GM23338 (cell line): ENCODE data around the gene CD300C. TPM values are rescaled to one million over a fixed set of nuclear protein-coding genes. Genes with fewer than 3 reads are reported as not detected.

Source experiments
- ATAC-seq: fragments of 200-7000 bp; cut with Tn5 transposase; 3 replicates; pipeline ENCODE4 v1.9.1; 2020
- DNase-seq: peaks from one replicate; pipeline ENCODE4 v3.0.0-alpha.2; 2015; ENCODE audit warnings: low spot score
- H2AFZ ChIP-seq: fragments of 200-600 bp; sonication (generic); 2 replicates; pipeline ENCODE4 v1.8.0; 2016; ENCODE audit warnings: antibody characterized with exemption, mild to moderate bottlenecking, moderate library complexity
- H3F3A ChIP-seq: fragments of 200-600 bp; sonication (generic); replicated peaks from 2 replicates; pipeline ENCODE4 v1.8.0; 2017; ENCODE audit warnings: antibody characterized with exemption, mixed run types, low read depth
- H3K27ac ChIP-seq: fragments of 200-600 bp; sonication (generic); 2 replicates; pipeline ENCODE4 v1.6.1; 2016; ENCODE audit warnings: low read depth
- H3K27me3 ChIP-seq: fragments of 200-600 bp; sonication (generic); 2 replicates; pipeline ENCODE4 v1.8.0; 2016; ENCODE audit warnings: mild to moderate bottlenecking, mixed run types, moderate library complexity; ENCODE audit not compliant: insufficient read depth
- H3K36me3 ChIP-seq: fragments of 200-600 bp; sonication (generic); 2 replicates; pipeline ENCODE4 v1.8.0; 2016; ENCODE audit warnings: mild to moderate bottlenecking; ENCODE audit not compliant: insufficient read depth
- H3K4me1 ChIP-seq: fragments of 200-600 bp; sonication (generic); 2 replicates; pipeline ENCODE4 v1.8.0; 2016; ENCODE audit warnings: mild to moderate bottlenecking, moderate library complexity; ENCODE audit not compliant: insufficient read depth
- H3K4me2 ChIP-seq: fragments of 200-600 bp; sonication (generic); 2 replicates; pipeline ENCODE4 v1.7.1; 2017; ENCODE audit warnings: mixed run types
- H3K4me3 ChIP-seq: fragments of 200-600 bp; sonication (generic); 2 replicates; pipeline ENCODE4 v1.6.1; 2016; ENCODE audit warnings: mixed run types
- H3K79me2 ChIP-seq: fragments of 200-600 bp; sonication (generic); replicated peaks from 2 replicates; pipeline ENCODE4 v1.8.0; 2017; ENCODE audit warnings: mild to moderate bottlenecking; ENCODE audit not compliant: insufficient read depth
- H3K9me2 ChIP-seq: fragments of 200-600 bp; sonication (generic); 2 replicates; pipeline ENCODE4 v1.8.0; 2017; ENCODE audit not compliant: insufficient read depth
- H4K20me1 ChIP-seq: fragments of 200-600 bp; sonication (generic); replicated peaks from 2 replicates; pipeline ENCODE4 v1.8.0; 2017; ENCODE audit warnings: mild to moderate bottlenecking; ENCODE audit not compliant: insufficient read depth
- H3K27ac Mint-ChIP-seq: 2 replicates; pipeline ENCODE4 v1.8.0; 2020; ENCODE audit warnings: inconsistent platforms, mild to moderate bottlenecking, moderate library complexity, mixed read lengths
- H3K27me3 Mint-ChIP-seq: 3 replicates; pipeline ENCODE4 v1.8.0; 2022; ENCODE audit warnings: low read depth, mild to moderate bottlenecking, moderate library complexity, mixed read lengths, inconsistent platforms; ENCODE audit not compliant: insufficient read depth, poor library complexity
- H3K36me3 Mint-ChIP-seq: 3 replicates; pipeline ENCODE4 v1.8.0; 2021; ENCODE audit warnings: low read depth, mild to moderate bottlenecking, inconsistent platforms, moderate library complexity, mixed read lengths
- H3K4me1 Mint-ChIP-seq: 3 replicates; pipeline ENCODE4 v1.8.0; 2020; ENCODE audit warnings: mild to moderate bottlenecking, inconsistent platforms, mixed read lengths
- H3K4me3 Mint-ChIP-seq: 3 replicates; pipeline ENCODE4 v1.8.0; 2021; ENCODE audit warnings: moderate library complexity, mild to moderate bottlenecking, inconsistent platforms, mixed read lengths
- H3K9me3 Mint-ChIP-seq: 3 replicates; pipeline ENCODE4 v1.8.0; 2020; ENCODE audit warnings: moderate library complexity, mild to moderate bottlenecking, inconsistent platforms, mixed read lengths
- EZH2 ChIP-seq: fragments of 200-600 bp; sonication (generic); IDR thresholded peaks from one replicate; pipeline ENCODE4 v1.8.0; 2017; ENCODE audit warnings: antibody characterized with exemption, mild to moderate bottlenecking, low read depth; ENCODE audit not compliant: unreplicated experiment
- EZH2phosphoT487 ChIP-seq: fragments of 200-600 bp; sonication (generic); IDR thresholded peaks from one replicate; pipeline ENCODE4 v1.8.1; 2018; ENCODE audit warnings: antibody characterized with exemption; ENCODE audit not compliant: unreplicated experiment
- JUNB ChIP-seq: IDR thresholded peaks from one replicate; pipeline ENCODE4 v1.6.1; 2016; ENCODE audit warnings: antibody characterized with exemption; ENCODE audit not compliant: unreplicated experiment
- POLR2AphosphoS5 ChIP-seq: IDR thresholded peaks from 2 replicates; pipeline ENCODE4 v1.6.1; 2016; ENCODE audit warnings: antibody characterized with exemption, low read depth
- STAT1 ChIP-seq: IDR thresholded peaks from one replicate; pipeline ENCODE4 v1.6.1; 2016; ENCODE audit warnings: antibody characterized with exemption; ENCODE audit not compliant: unreplicated experiment
- ZNF331 ChIP-seq: fragments of 250-450 bp; sonication (Bioruptor Pico); IDR thresholded peaks from 2 replicates; pipeline ENCODE4 v1.5.0; 2020; ENCODE audit warnings: low read depth, mild to moderate bottlenecking, moderate library complexity
- polyA plus RNA-seq: library from polyadenylated mRNA; unstranded; fragments of >200 nt; fragmentation: Nextera tagmentation; extraction: Ambion mirVana; gene quantifications from 2 replicates; pipeline ENCODE4 v1.2.1, GENCODE V29; 2016
- total RNA-seq: library from RNA; depleted of rRNA; stranded (reverse); fragments of >200 nt; shearing (Covaris generic); gene quantifications from 2 replicates; pipeline ENCODE4 v1.2.3, GENCODE V29; 2014
- TF ChIP-seq, protein P1 (sequence below), 2 experiments: fragments of 200-600 bp in 1 of 2; sonication (generic) in 1 of 2; conservative IDR thresholded peaks; 2 replicates each; pipeline versions ENCODE4 v1.5.1 to v1.6.1; 2016 to 2017; ENCODE audit warnings: antibody characterized with exemption in 2 of 2, low read depth in 2 of 2, mild to moderate bottlenecking in 2 of 2, moderate library complexity in 1 of 2
- TF ChIP-seq, protein P2 (sequence below): IDR thresholded peaks from one replicate; pipeline ENCODE4 v1.6.1; 2018; ENCODE audit warnings: antibody characterized with exemption; ENCODE audit not compliant: unreplicated experiment
- TF ChIP-seq, protein P3 (sequence below): IDR thresholded peaks from 2 replicates; pipeline ENCODE4 v1.6.1; 2016; ENCODE audit warnings: antibody characterized with exemption
- TF ChIP-seq, protein P4 (sequence below): fragments of 250-450 bp; sonication (Bioruptor Pico); IDR thresholded peaks from 2 replicates; pipeline ENCODE4 v1.5.0; 2020; ENCODE audit warnings: mild to moderate bottlenecking, moderate library complexity

CD300C gene
- total and polyA plus RNA-seq, 2 experiments from 2014 or later: not detected

DNA sequence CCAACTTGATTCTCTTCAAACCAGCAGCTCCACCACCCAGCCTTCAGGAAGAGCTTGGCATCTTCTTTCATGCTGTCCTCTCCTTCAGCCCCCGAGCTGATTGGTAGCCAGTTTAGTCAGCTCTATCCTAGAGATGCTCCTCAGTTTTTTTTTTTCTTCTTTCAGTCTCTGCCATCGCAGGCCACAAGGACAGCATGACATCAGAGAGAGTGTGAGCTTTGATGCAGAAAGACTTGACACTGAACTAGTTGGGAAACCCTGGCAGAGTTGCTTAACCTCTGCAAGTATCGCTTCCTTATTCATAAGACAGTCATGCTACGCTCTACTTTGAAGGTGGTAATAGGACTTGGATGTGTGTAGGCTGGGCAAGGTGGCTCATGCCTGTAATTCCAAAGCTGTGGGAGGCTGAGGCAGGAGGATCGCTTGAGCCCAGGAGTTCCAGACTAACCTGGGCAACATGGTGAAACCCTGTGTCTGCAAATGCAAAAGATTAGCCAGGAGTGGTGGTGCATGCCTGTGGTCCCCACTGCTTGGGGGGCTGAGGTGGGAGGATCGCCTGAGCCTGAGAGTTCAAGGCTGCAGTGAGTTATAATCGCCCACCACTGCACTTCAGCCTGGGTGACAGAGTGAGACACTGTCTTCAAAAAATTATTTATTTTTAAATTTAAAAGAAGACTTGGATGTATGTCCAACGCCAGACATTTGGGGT, 17.3 kb downstream of the CD300C start (continued):
- TF ChIP-seq, protein P1, sequence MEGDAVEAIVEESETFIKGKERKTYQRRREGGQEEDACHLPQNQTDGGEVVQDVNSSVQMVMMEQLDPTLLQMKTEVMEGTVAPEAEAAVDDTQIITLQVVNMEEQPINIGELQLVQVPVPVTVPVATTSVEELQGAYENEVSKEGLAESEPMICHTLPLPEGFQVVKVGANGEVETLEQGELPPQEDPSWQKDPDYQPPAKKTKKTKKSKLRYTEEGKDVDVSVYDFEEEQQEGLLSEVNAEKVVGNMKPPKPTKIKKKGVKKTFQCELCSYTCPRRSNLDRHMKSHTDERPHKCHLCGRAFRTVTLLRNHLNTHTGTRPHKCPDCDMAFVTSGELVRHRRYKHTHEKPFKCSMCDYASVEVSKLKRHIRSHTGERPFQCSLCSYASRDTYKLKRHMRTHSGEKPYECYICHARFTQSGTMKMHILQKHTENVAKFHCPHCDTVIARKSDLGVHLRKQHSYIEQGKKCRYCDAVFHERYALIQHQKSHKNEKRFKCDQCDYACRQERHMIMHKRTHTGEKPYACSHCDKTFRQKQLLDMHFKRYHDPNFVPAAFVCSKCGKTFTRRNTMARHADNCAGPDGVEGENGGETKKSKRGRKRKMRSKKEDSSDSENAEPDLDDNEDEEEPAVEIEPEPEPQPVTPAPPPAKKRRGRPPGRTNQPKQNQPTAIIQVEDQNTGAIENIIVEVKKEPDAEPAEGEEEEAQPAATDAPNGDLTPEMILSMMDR (conservative IDR thresholded peaks at IDR 0.05; ENCODE audit: low read depth in 2 of 2): no peak
- TF ChIP-seq, protein P2, sequence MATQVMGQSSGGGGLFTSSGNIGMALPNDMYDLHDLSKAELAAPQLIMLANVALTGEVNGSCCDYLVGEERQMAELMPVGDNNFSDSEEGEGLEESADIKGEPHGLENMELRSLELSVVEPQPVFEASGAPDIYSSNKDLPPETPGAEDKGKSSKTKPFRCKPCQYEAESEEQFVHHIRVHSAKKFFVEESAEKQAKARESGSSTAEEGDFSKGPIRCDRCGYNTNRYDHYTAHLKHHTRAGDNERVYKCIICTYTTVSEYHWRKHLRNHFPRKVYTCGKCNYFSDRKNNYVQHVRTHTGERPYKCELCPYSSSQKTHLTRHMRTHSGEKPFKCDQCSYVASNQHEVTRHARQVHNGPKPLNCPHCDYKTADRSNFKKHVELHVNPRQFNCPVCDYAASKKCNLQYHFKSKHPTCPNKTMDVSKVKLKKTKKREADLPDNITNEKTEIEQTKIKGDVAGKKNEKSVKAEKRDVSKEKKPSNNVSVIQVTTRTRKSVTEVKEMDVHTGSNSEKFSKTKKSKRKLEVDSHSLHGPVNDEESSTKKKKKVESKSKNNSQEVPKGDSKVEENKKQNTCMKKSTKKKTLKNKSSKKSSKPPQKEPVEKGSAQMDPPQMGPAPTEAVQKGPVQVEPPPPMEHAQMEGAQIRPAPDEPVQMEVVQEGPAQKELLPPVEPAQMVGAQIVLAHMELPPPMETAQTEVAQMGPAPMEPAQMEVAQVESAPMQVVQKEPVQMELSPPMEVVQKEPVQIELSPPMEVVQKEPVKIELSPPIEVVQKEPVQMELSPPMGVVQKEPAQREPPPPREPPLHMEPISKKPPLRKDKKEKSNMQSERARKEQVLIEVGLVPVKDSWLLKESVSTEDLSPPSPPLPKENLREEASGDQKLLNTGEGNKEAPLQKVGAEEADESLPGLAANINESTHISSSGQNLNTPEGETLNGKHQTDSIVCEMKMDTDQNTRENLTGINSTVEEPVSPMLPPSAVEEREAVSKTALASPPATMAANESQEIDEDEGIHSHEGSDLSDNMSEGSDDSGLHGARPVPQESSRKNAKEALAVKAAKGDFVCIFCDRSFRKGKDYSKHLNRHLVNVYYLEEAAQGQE: no peak
- TF ChIP-seq ZNF331 (CRISPR knock-in tag): no peak
- TF ChIP-seq JUNB: no peak
- TF ChIP-seq STAT1: no peak
- no peak for TF ChIP-seq EZH2
- TF ChIP-seq, protein P3, sequence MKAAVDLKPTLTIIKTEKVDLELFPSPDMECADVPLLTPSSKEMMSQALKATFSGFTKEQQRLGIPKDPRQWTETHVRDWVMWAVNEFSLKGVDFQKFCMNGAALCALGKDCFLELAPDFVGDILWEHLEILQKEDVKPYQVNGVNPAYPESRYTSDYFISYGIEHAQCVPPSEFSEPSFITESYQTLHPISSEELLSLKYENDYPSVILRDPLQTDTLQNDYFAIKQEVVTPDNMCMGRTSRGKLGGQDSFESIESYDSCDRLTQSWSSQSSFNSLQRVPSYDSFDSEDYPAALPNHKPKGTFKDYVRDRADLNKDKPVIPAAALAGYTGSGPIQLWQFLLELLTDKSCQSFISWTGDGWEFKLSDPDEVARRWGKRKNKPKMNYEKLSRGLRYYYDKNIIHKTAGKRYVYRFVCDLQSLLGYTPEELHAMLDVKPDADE: no peak
- no peak for TF ChIP-seq EZH2phosphoT487
- TF ChIP-seq POLR2AphosphoS5: no peak

DNA sequence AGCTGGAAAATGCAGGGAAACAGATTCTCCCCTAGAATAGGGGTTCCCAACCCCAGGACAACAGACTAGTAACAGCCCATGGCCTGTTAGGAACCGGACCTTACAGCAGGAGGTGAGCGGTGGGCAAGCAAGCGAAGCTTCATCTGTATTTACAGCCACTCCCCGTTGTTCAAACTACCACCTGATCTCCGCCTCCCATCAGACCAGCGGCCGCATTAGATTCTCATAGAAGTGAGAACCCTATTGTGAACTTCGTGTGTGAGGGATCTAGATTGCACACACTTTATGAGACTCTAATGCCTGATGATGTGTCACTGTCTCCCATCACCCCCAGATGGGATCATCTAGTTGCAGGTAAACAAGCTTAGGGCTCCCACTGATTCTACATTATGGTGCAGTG, 18.2 kb downstream of the CD300C start:
- H3K36me3 Mint-ChIP-seq: no peaks in the 10 kb centered on the region
- no peak overlapping the region for H3K4me3 ChIP-seq
- no peaks in the 10 kb centered on the region for H3F3A ChIP-seq
- no peak overlapping the region for H3K4me2 ChIP-seq
- H3K4me1 ChIP-seq: no peaks in the 10 kb centered on the region
- no peak overlapping the region for H2AFZ ChIP-seq
- DNase-seq: no peak
- peaks cover 2% of the 10 kb centered on the region; the same call in 1 of the 3 replicates for H3K4me1 Mint-ChIP-seq
- no peaks in the 10 kb centered on the region for H3K27me3 ChIP-seq
- H3K27me3 Mint-ChIP-seq: peaks cover 10% of the 10 kb centered on the region
- no peak overlapping the region for H3K27ac Mint-ChIP-seq
- peaks cover 18% of the 10 kb centered on the region for H3K9me3 Mint-ChIP-seq
- no peaks in the 10 kb centered on the region for H3K9me2 ChIP-seq
- H3K27ac ChIP-seq: no peak overlapping the region
- ATAC-seq: no peak
- H3K79me2 ChIP-seq: no peaks in the 10 kb centered on the region
- no peak overlapping the region for H3K4me3 Mint-ChIP-seq
- no peaks in the 10 kb centered on the region for H4K20me1 ChIP-seq
- H3K36me3 ChIP-seq: no peaks in the 10 kb centered on the region
- TF ChIP-seq, protein P4, sequence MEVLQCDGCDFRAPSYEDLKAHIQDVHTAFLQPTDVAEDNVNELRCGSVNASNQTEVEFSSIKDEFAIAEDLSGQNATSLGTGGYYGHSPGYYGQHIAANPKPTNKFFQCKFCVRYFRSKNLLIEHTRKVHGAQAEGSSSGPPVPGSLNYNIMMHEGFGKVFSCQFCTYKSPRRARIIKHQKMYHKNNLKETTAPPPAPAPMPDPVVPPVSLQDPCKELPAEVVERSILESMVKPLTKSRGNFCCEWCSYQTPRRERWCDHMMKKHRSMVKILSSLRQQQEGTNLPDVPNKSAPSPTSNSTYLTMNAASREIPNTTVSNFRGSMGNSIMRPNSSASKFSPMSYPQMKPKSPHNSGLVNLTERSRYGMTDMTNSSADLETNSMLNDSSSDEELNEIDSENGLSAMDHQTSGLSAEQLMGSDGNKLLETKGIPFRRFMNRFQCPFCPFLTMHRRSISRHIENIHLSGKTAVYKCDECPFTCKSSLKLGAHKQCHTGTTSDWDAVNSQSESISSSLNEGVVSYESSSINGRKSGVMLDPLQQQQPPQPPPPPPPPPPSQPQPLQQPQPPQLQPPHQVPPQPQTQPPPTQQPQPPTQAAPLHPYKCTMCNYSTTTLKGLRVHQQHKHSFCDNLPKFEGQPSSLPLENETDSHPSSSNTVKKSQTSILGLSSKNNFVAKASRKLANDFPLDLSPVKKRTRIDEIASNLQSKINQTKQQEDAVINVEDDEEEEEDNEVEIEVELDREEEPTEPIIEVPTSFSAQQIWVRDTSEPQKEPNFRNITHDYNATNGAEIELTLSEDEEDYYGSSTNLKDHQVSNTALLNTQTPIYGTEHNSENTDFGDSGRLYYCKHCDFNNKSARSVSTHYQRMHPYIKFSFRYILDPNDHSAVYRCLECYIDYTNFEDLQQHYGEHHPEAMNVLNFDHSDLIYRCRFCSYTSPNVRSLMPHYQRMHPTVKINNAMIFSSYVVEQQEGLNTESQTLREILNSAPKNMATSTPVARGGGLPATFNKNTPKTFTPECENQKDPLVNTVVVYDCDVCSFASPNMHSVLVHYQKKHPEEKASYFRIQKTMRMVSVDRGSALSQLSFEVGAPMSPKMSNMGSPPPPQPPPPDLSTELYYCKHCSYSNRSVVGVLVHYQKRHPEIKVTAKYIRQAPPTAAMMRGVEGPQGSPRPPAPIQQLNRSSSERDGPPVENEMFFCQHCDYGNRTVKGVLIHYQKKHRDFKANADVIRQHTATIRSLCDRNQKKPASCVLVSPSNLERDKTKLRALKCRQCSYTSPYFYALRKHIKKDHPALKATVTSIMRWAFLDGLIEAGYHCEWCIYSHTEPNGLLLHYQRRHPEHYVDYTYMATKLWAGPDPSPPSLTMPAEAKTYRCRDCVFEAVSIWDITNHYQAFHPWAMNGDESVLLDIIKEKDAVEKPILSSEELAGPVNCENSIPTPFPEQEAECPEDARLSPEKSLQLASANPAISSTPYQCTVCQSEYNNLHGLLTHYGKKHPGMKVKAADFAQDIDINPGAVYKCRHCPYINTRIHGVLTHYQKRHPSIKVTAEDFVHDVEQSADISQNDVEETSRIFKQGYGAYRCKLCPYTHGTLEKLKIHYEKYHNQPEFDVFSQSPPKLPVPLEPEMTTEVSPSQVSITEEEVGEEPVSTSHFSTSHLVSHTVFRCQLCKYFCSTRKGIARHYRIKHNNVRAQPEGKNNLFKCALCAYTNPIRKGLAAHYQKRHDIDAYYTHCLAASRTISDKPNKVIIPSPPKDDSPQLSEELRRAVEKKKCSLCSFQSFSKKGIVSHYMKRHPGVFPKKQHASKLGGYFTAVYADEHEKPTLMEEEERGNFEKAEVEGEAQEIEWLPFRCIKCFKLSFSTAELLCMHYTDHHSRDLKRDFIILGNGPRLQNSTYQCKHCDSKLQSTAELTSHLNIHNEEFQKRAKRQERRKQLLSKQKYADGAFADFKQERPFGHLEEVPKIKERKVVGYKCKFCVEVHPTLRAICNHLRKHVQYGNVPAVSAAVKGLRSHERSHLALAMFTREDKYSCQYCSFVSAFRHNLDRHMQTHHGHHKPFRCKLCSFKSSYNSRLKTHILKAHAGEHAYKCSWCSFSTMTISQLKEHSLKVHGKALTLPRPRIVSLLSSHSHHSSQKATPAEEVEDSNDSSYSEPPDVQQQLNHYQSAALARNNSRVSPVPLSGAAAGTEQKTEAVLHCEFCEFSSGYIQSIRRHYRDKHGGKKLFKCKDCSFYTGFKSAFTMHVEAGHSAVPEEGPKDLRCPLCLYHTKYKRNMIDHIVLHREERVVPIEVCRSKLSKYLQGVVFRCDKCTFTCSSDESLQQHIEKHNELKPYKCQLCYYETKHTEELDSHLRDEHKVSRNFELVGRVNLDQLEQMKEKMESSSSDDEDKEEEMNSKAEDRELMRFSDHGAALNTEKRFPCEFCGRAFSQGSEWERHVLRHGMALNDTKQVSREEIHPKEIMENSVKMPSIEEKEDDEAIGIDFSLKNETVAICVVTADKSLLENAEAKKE (CRISPR knock-in tag): no peak
- TF ChIP-seq, protein P3: no peak
- TF ChIP-seq EZH2phosphoT487: no peak
- TF ChIP-seq POLR2AphosphoS5: no peak
- TF ChIP-seq EZH2: no peak
